H1 (cell line): ENCODE data around the gene WNK2. TPM values are rescaled to one million over a fixed set of nuclear protein-coding genes. Genes with fewer than 3 reads are reported as not detected.

Experiments
- CTCF ChIA-PET: fragments of 300-600 bp; sonication (Branson Sonifier 250); formaldehyde crosslinking; loops from one replicate; lab custom pipeline; 2021; ENCODE audit not compliant: partially characterized antibody; lab: Charles Lee
- POLR2A ChIA-PET: fragments of 300-600 bp; sonication (Branson Sonifier 250); formaldehyde crosslinking; loops from one replicate; lab custom pipeline; 2021; ENCODE audit warnings: inconsistent platforms; ENCODE audit not compliant: partially characterized antibody; lab: Charles Lee
- DNase-seq, 2 experiments: peaks; one replicate each; pipeline versions ENCODE4 v3.0.0 to v3.0.0-alpha.2; 2010 to 2022; ENCODE audit warnings: low spot score in 2 of 2, low read depth in 1 of 2, mixed read lengths in 1 of 2
- FAIRE-seq: peaks from 2 replicates; lab custom pipeline; 2011; peaks lifted over from hg19 to GRCh38; lab: Jason Lieb, UNC
- H2AFZ ChIP-seq: 2 replicates; pipeline ENCODE4 v1.8.1; 2012; ENCODE audit warnings: low read length, inconsistent platforms
- H2AK5ac ChIP-seq: 2 replicates; pipeline ENCODE4 v1.6.1; 2013; ENCODE audit warnings: low read depth, low read length
- H2BK120ac ChIP-seq: replicated peaks from 2 replicates; pipeline ENCODE3; 2013; ENCODE audit warnings: low read depth, low read length, inconsistent platforms
- H2BK12ac ChIP-seq: 2 replicates; pipeline ENCODE4 v1.6.1; 2013; ENCODE audit warnings: low read depth, low read length
- H2BK15ac ChIP-seq: 2 replicates; pipeline ENCODE4 v1.6.1; 2013; ENCODE audit warnings: low read length
- H2BK20ac ChIP-seq: 2 replicates; pipeline ENCODE4 v1.6.1; 2013; ENCODE audit warnings: low read length
- H2BK5ac ChIP-seq: 2 replicates; pipeline ENCODE4 v1.6.1; 2013; ENCODE audit warnings: low read depth, low read length
- H3K14ac ChIP-seq: 2 replicates; pipeline ENCODE4 v1.6.1; 2013; ENCODE audit warnings: inconsistent platforms; ENCODE audit not compliant: insufficient read length
- H3K18ac ChIP-seq: 2 replicates; pipeline ENCODE4 v1.6.1; 2013; ENCODE audit warnings: low read length; ENCODE audit errors: extremely low read depth
- H3K23ac ChIP-seq: 2 replicates; pipeline ENCODE4 v1.6.1; 2013; ENCODE audit warnings: inconsistent platforms; ENCODE audit not compliant: insufficient read length
- H3K23me2 ChIP-seq: 2 replicates; pipeline ENCODE4 v1.6.1; 2013; ENCODE audit warnings: low read depth, low read length
- H3K27ac ChIP-seq: 2 replicates; pipeline ENCODE4 v1.6.1; 2011; ENCODE audit warnings: low read depth, low read length, inconsistent platforms
- H3K27me3 ChIP-seq, 4 experiments: replicated peaks in 1 of 4; 1 replicate in 1 of 4; 2 replicates in 3 of 4; pipeline versions ENCODE4 v1.6.1 to v1.8.1; 2011 to 2013; ENCODE audit warnings: low read length in 3 of 4, mild to moderate bottlenecking in 3 of 4, inconsistent platforms in 2 of 4, mixed read lengths in 2 of 4, moderate library complexity in 1 of 4; ENCODE audit not compliant: control insufficient read depth in 3 of 4, insufficient read depth in 3 of 4; ENCODE audit errors: extremely low read depth in 1 of 4
- H3K36me3 ChIP-seq, 4 experiments: 2 replicates each; pipeline versions ENCODE4 v1.6.1 to v1.8.1; 2011 to 2013; ENCODE audit warnings: mild to moderate bottlenecking in 4 of 4, low read length in 3 of 4, moderate library complexity in 2 of 4, control low read depth in 1 of 4, inconsistent platforms in 1 of 4; ENCODE audit not compliant: insufficient read depth in 4 of 4, control insufficient read depth in 2 of 4
- H3K4ac ChIP-seq: replicated peaks from 2 replicates; pipeline ENCODE3; 2013; ENCODE audit warnings: low read length, low read depth, mixed read lengths, inconsistent platforms; ENCODE audit not compliant: insufficient read length
- H3K4me1 ChIP-seq, 4 experiments: replicated peaks in 1 of 4; 1 replicate in 1 of 4; 2 replicates in 3 of 4; pipeline versions ENCODE4 v1.6.1 to v1.8.1; 2011 to 2013; ENCODE audit warnings: low read length in 3 of 4, inconsistent platforms in 2 of 4, mixed read lengths in 1 of 4; ENCODE audit not compliant: insufficient read depth in 4 of 4, control insufficient read depth in 3 of 4
- H3K4me2 ChIP-seq, 2 experiments: 2 replicates each; pipeline versions ENCODE4 v1.6.1 to v1.8.1; 2011 to 2013; ENCODE audit warnings: low read depth in 2 of 2, low read length in 2 of 2, control low read depth in 1 of 2, inconsistent platforms in 1 of 2, mild to moderate bottlenecking in 1 of 2; ENCODE audit not compliant: insufficient read depth in 1 of 2
- H3K4me3 ChIP-seq, 4 experiments: fragments of 200-600, 300-600 bp in 1 of 4; sonication (generic), shearing (Covaris generic), sonication (Bioruptor Twin) in 1 of 4; 2 replicates each; pipeline versions ENCODE4 v1.5.1 to v1.8.1; 2011 to 2016; ENCODE audit warnings: low read length in 4 of 4, low read depth in 3 of 4, control low read depth in 2 of 4, inconsistent platforms in 2 of 4, mild to moderate bottlenecking in 2 of 4, mixed read lengths in 1 of 4, moderate library complexity in 1 of 4; ENCODE audit not compliant: insufficient read depth in 2 of 4; ENCODE audit errors: extremely low read depth in 1 of 4
- H3K56ac ChIP-seq: replicated peaks from 2 replicates; pipeline ENCODE3; 2013; ENCODE audit warnings: low read depth, mild to moderate bottlenecking, mixed read lengths, low read length, inconsistent platforms; ENCODE audit not compliant: insufficient read length
- H3K79me1 ChIP-seq: 2 replicates; pipeline ENCODE4 v1.6.1; 2013; ENCODE audit warnings: low read depth, low read length, control low read depth
- H3K79me2 ChIP-seq, 2 experiments: 2 replicates each; pipeline versions ENCODE4 v1.6.1 to v1.8.1; 2012 to 2013; ENCODE audit warnings: low read length in 2 of 2, mild to moderate bottlenecking in 2 of 2, inconsistent platforms in 1 of 2; ENCODE audit not compliant: insufficient read depth in 2 of 2, control insufficient read depth in 1 of 2
- H3K9ac ChIP-seq, 4 experiments: replicated peaks in 1 of 4; 1 replicate in 1 of 4; 2 replicates in 3 of 4; pipeline versions ENCODE4 v1.6.1 to v1.8.1; 2011 to 2013; ENCODE audit warnings: low read depth in 3 of 4, low read length in 3 of 4, control low read depth in 2 of 4, mild to moderate bottlenecking in 2 of 4, moderate library complexity in 2 of 4, inconsistent platforms in 1 of 4; ENCODE audit errors: extremely low read depth in 1 of 4
- H3K9me3 ChIP-seq, 2 experiments: 2 replicates each; pipeline versions ENCODE4 v1.6.1 to v1.8.1; 2012 to 2013; ENCODE audit warnings: mild to moderate bottlenecking in 2 of 2, moderate library complexity in 2 of 2, control low read depth in 1 of 2, inconsistent platforms in 1 of 2, low read depth in 1 of 2, low read length in 1 of 2, mixed read lengths in 1 of 2; ENCODE audit not compliant: insufficient read depth in 2 of 2
- H4K20me1 ChIP-seq, 2 experiments: replicated peaks in 1 of 2; 2 replicates each; pipeline versions ENCODE3 to v1.8.1; 2011 to 2013; ENCODE audit warnings: inconsistent platforms in 2 of 2, low read length in 2 of 2, mild to moderate bottlenecking in 1 of 2; ENCODE audit not compliant: insufficient read depth in 2 of 2, control insufficient read depth in 1 of 2
- H4K5ac ChIP-seq: 2 replicates; pipeline ENCODE4 v1.6.1; 2013; ENCODE audit warnings: low read length, low read depth, mixed read lengths, inconsistent platforms; ENCODE audit not compliant: insufficient read length
- H4K8ac ChIP-seq: 2 replicates; pipeline ENCODE4 v1.8.0; 2013; ENCODE audit warnings: mild to moderate bottlenecking, moderate library complexity, low read length, inconsistent platforms; ENCODE audit not compliant: insufficient read depth; ENCODE audit errors: extremely low read depth
- H4K91ac ChIP-seq: replicated peaks from 2 replicates; pipeline ENCODE3; 2013; ENCODE audit warnings: low read length, mixed read lengths, inconsistent platforms; ENCODE audit not compliant: insufficient read length
- BCL11A ChIP-seq, 2 experiments: IDR thresholded peaks; one replicate each; pipeline ENCODE4 v1.6.1; 2011; ENCODE audit warnings: low read depth in 2 of 2, low read length in 2 of 2, mild to moderate bottlenecking in 2 of 2
- POLR2AphosphoS5 ChIP-seq: IDR thresholded peaks from 2 replicates; pipeline ENCODE4 v1.6.1; 2011; ENCODE audit warnings: low read depth, low read length
- RAD21 ChIP-seq, 2 experiments: IDR thresholded peaks in 1 of 2; conservative IDR thresholded peaks in 1 of 2; 2 replicates each; pipeline ENCODE4 v1.6.1; 2011; ENCODE audit warnings: low read depth in 2 of 2, low read length in 2 of 2, improper control_type of control experiment in 1 of 2, inconsistent platforms in 1 of 2, mild to moderate bottlenecking in 1 of 2, moderate library complexity in 1 of 2
- WGBS, 2 experiments: shearing (Covaris generic) in 1 of 2; methylation state at CpG; one replicate each; pipeline versions ENCODE4 v1.1.6 to v1.1.7; 2013 to 2015; ENCODE audit warnings: low lambda C conversion rate in 2 of 2, mixed read lengths in 2 of 2, inconsistent platforms in 1 of 2, low coverage in 1 of 2, missing lambda C conversion rate in 1 of 2; ENCODE audit not compliant: insufficient replicate concordance in 2 of 2, insufficient coverage in 1 of 2, insufficient read length in 1 of 2; ENCODE audit errors: extremely low coverage in 1 of 2, missing lambda C conversion rate in 1 of 2; 5-methylcytosine and 5-hydroxymethylcytosine counted together
- polyA plus RNA-seq, 7 experiments: library from polyadenylated mRNA; depleted of rRNA in 3 of 7; stranded (reverse) in 5 of 7; unstranded in 2 of 7; fragments of >200 nt in 5 of 7; fragments of 200-250 nt in 2 of 7; gene quantifications; 1 replicate in 5 of 7; 2 replicates in 1 of 7; 4 replicates in 1 of 7; pipeline versions ENCODE4 v1.2.1 to v1.2.3, GENCODE V29; 2011 to 2013; ENCODE audit warnings: missing spikeins in 2 of 7, mixed read lengths in 2 of 7
- total RNA-seq: library from RNA; stranded (reverse); fragmentation: NEBNext Ultra II Directional; extraction: Animal tissue kit (Norgen Biotek cat#: 25700); gene quantifications from 2 replicates; pipeline ENCODE4 v1.2.1, GENCODE V29; 2021
- TF ChIP-seq, protein P1 (sequence below): IDR thresholded peaks from 2 replicates; pipeline ENCODE4 v1.6.1; 2012; ENCODE audit warnings: inconsistent platforms

Gene WNK2
- total and polyA plus RNA-seq, 2 of the 8 experiments (the other 6 are each of a cell fraction or from before 2014, with no cell fraction given) = 12.0 to 87.2 TPM

DNA sequence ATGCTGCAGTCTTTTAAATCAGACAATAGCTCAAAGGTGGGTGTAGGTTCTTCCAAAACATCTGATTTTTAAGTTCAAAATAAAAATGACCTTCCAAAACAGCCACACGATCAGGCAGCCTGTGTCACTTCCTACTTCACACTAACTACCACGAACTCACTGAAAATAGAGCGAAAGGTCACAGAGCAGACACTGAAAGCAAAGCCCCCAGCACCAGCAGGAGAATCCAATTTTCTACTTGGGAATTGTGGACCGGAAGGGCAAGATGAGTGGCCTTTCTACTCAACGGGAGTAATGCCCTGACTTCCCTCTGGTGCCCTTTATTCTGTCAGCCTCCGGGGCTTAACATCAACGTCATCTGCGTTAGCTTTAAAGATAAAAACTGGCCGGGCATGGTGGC, 159.7 kb downstream of the WNK2 start:
- H3K18ac ChIP-seq = no peak overlapping the region
- H3K27me3 ChIP-seq = peaks cover 0 to 7% (median 2%) of the 10 kb centered on the region in 4 experiments; a peak in 4 of 7 replicates
- no peak overlapping the region for H3K4me3 ChIP-seq
- H2BK120ac ChIP-seq = no peak overlapping the region
- H2BK15ac ChIP-seq = no peak overlapping the region
- H3K4me1 ChIP-seq = peaks cover 3 to 13% (median 5%) of the 10 kb centered on the region in 4 experiments; a peak in 5 of 7 replicates
- DNase-seq = no peak
- no peaks in the 10 kb centered on the region for H4K20me1 ChIP-seq
- CTCF ChIA-PET = no interaction called here
- H4K91ac ChIP-seq = no peak overlapping the region
- H3K9ac ChIP-seq = no peak overlapping the region
- H3K79me1 ChIP-seq = peaks cover 9% of the 10 kb centered on the region
- H3K4me2 ChIP-seq = peak overlapping the region in 1 of 2 experiments; percentile 70; a peak in 2 of 4 replicates
- H2AFZ ChIP-seq = no peak overlapping the region
- no peak overlapping the region for H2AK5ac ChIP-seq
- H3K27ac ChIP-seq = no peak overlapping the region
- WGBS, 2 experiments = 80% methylated on average over 9 of the region's 9 CpGs; no CpG with 5 or more reads in 1 of the 2 experiments
- TF ChIP-seq, protein P1, sequence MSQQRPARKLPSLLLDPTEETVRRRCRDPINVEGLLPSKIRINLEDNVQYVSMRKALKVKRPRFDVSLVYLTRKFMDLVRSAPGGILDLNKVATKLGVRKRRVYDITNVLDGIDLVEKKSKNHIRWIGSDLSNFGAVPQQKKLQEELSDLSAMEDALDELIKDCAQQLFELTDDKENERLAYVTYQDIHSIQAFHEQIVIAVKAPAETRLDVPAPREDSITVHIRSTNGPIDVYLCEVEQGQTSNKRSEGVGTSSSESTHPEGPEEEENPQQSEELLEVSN = no peak
- TF ChIP-seq BCL11A (IDR thresholded peaks at IDR 0.05; ENCODE audit: low read depth in 2 of 2, low read length in 2 of 2) = no peak
- TF ChIP-seq POLR2AphosphoS5 = no peak
- TF ChIP-seq RAD21 (IDR thresholded peaks at IDR 0.05 in 1 of 2, conservative IDR thresholded peaks at IDR 0.05 in 1 of 2; ENCODE audit: low read depth in 2 of 2, low read length in 2 of 2) = no peak
- TF ChIP-seq, all 59 proteins: peak for 0
- peak overlapping the region; percentile 68; the same call in 1 of the 2 replicates for H2BK12ac ChIP-seq
- H4K8ac ChIP-seq = no peak overlapping the region
- H3K14ac ChIP-seq = no peak overlapping the region
- H3K79me2 ChIP-seq = peaks cover 8 to 69% of the 10 kb centered on the region in 2 experiments
- POLR2A ChIA-PET = interaction anchor here (0.6 to 3.4 kb wide), 2 partner anchors 15 to 21 kb away, joined by 4 to 12 read pairs; no protein-coding TSS in a partner anchor
- no peak overlapping the region for H3K56ac ChIP-seq
- peaks cover 9% of the 10 kb centered on the region for H3K23me2 ChIP-seq
- H2BK20ac ChIP-seq = no peak overlapping the region
- H4K5ac ChIP-seq = no peak overlapping the region
- no peak overlapping the region for H3K4ac ChIP-seq
- peaks cover 15 to 16% of the 10 kb centered on the region in 2 experiments for H3K9me3 ChIP-seq
- no peak for FAIRE-seq
- H2BK5ac ChIP-seq = peak overlapping the region; percentile 24; the same call in 1 of the 2 replicates
- no peak overlapping the region for H3K23ac ChIP-seq
- H3K36me3 ChIP-seq = peaks cover 0 to 13% (median 5%) of the 10 kb centered on the region in 4 experiments; a peak in 3 of 8 replicates
